OCI-LY1 (cell line): ENCODE data around the gene GPN2.

ENCODE experiments used
- EZH2 ChIP-seq: fragments of 200-600 bp; sonication (generic), shearing (Covaris generic); IDR thresholded peaks from 2 replicates; pipeline ENCODE4 v1.8.0; 2017; ENCODE audit warnings: borderline replicate concordance, mixed run types, mild to moderate bottlenecking, antibody characterized with exemption, low read length, moderate library complexity, mixed read lengths
- TF ChIP-seq, protein P1 (sequence below): fragments of 200-600 bp; sonication (generic), shearing (Covaris generic); IDR thresholded peaks from 2 replicates; pipeline ENCODE4 v1.5.1; 2017; ENCODE audit warnings: mild to moderate bottlenecking, antibody characterized with exemption, low read length, moderate library complexity, mixed read lengths

DNA sequence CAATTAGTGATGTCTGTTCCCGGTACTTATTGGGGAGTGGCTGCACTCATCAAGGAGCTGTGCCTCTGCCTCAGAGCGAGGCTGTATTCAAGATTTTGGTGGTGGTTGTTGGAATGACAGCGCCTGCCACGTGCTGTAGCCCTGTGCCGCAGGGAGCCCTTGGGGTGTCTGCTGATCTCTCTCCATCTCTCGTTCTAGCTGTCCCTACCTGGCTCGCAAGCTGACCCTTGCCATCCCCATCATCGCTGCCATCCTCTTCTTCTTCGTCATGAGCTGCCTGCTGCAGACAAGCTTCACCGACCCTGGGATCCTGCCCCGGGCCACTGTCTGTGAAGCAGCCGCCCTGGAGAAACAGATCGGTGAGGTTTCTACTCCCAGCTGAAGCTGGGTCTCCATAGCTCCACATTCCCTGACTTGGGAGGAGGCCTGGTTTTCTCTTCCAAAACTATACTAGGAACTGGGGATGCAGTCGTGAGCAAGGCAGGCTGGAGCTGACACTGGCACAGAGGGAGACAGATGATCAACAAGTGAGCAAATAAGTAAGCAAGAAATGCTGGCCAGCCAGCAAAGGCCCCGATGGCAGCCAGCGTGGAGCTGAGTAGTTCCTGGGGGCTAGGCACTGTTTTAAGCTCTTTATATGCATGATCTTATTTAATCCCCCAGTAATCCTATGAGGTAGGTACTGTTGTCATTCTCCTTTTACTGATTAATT is 57.7 kb downstream of the GPN2 start:
- TF ChIP-seq, protein P1, sequence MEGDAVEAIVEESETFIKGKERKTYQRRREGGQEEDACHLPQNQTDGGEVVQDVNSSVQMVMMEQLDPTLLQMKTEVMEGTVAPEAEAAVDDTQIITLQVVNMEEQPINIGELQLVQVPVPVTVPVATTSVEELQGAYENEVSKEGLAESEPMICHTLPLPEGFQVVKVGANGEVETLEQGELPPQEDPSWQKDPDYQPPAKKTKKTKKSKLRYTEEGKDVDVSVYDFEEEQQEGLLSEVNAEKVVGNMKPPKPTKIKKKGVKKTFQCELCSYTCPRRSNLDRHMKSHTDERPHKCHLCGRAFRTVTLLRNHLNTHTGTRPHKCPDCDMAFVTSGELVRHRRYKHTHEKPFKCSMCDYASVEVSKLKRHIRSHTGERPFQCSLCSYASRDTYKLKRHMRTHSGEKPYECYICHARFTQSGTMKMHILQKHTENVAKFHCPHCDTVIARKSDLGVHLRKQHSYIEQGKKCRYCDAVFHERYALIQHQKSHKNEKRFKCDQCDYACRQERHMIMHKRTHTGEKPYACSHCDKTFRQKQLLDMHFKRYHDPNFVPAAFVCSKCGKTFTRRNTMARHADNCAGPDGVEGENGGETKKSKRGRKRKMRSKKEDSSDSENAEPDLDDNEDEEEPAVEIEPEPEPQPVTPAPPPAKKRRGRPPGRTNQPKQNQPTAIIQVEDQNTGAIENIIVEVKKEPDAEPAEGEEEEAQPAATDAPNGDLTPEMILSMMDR, result no peak
- no peak for TF ChIP-seq EZH2
